Uterus (tissue), 2 donors: ENCODE data around the gene NFIA.

ENCODE experiments used
- POLR2A ChIP-seq, 2 donors: fragments of 450-650 bp; IDR thresholded peaks; one replicate each; pipeline ENCODE4 v1.6.1; 2016; ENCODE audit warnings: antibody characterized with exemption in 2 of 2, mild to moderate bottlenecking in 1 of 2, moderate library complexity in 1 of 2
- TF ChIP-seq, protein P1 (sequence below), 4 experiments: fragments of 200-600 bp in 2 of 4; fragments of 450-650 bp in 2 of 4; sonication (generic) in 2 of 4; IDR thresholded peaks; one replicate each; pipeline ENCODE4 v1.5.1; 2016 to 2019; ENCODE audit warnings: antibody characterized with exemption in 4 of 4, mild to moderate bottlenecking in 2 of 4, moderate library complexity in 1 of 4

DNA sequence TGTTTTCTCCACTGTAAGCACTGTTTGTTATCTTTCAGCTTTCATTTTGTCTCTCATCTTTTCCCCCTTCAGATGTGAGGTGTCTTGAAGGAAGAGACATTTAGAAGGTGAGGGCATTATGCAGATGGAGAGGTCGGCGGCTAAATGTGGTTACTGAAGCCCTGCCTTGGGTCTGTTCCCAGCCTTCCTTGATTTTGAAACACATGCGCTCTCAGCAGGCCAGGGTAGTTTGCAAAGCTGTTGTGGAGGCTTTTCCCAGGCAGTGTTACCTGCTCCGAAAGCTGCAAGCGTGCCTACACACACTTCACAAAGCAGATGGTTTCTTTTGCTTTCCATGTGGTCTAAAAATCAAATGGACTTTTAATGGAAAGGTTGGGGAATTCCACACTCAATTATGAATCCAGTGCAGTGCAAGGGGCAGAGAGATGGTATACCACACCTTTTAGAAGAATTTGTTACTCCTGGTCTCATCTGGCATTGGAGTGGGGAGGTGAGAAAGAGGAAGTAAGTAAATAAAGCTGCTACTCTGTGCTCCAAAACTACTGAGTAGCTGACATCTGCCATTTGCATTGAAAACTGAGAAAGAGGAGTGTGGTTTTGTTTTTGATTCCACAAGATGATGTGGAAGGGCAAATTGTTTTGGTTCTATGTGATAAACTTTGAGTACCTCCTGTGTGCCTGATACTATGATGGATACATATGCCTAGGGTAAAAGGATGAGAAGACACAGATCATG lies 91.9 kb downstream of the NFIA start:
- TF ChIP-seq, protein P1, sequence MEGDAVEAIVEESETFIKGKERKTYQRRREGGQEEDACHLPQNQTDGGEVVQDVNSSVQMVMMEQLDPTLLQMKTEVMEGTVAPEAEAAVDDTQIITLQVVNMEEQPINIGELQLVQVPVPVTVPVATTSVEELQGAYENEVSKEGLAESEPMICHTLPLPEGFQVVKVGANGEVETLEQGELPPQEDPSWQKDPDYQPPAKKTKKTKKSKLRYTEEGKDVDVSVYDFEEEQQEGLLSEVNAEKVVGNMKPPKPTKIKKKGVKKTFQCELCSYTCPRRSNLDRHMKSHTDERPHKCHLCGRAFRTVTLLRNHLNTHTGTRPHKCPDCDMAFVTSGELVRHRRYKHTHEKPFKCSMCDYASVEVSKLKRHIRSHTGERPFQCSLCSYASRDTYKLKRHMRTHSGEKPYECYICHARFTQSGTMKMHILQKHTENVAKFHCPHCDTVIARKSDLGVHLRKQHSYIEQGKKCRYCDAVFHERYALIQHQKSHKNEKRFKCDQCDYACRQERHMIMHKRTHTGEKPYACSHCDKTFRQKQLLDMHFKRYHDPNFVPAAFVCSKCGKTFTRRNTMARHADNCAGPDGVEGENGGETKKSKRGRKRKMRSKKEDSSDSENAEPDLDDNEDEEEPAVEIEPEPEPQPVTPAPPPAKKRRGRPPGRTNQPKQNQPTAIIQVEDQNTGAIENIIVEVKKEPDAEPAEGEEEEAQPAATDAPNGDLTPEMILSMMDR (IDR thresholded peaks at IDR 0.05) = no peak
- TF ChIP-seq POLR2A (IDR thresholded peaks at IDR 0.05) = no peak
